IMR-90 (cell line): ENCODE results near the gene COQ10A.

Source experiments
- POLR2A ChIP-seq: IDR thresholded peaks from 2 replicates; pipeline ENCODE4 v1.6.1; 2012; ENCODE audit warnings: mild to moderate bottlenecking, low read depth, low read length
- RAD21 ChIP-seq: IDR thresholded peaks from 2 replicates; pipeline ENCODE4 v1.6.1; 2012; ENCODE audit warnings: low read length, improper control_type of control experiment
- RFX5 ChIP-seq: IDR thresholded peaks from 2 replicates; pipeline ENCODE4 v1.8.0; 2012; ENCODE audit warnings: low read depth, mild to moderate bottlenecking, low read length, moderate library complexity
- TF ChIP-seq, protein P1 (sequence below): conservative IDR thresholded peaks from 2 replicates; pipeline ENCODE4 v1.5.1; 2012; ENCODE audit warnings: mild to moderate bottlenecking, low read depth, low read length, improper control_type of control experiment
- TF ChIP-seq, protein P2 (sequence below): fragments of 150-350 bp; IDR thresholded peaks from 2 replicates; pipeline ENCODE4 v1.6.1; 2016; ENCODE audit warnings: low read depth, mild to moderate bottlenecking, low read length, moderate library complexity, borderline replicate concordance

DNA sequence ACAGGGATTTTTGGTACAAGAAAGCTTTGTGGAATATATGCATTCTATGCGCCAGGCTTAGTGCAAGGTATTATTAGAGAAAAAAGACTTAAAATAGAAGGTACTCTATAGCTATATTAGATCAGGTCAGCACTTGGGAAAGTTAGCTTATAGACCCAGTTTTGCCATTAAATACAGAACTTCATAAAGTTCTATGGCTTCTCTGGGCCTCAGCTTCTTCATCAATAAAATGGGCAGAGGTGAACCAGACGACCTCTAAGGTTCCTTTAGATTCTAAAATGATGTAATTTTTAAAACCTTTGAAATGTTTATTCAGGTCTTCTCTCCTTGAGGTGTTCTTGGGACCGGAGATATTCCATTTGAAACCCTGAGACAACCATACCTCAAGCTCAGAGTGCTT is 42.0 kb downstream of the COQ10A start:
- TF ChIP-seq, protein P1, sequence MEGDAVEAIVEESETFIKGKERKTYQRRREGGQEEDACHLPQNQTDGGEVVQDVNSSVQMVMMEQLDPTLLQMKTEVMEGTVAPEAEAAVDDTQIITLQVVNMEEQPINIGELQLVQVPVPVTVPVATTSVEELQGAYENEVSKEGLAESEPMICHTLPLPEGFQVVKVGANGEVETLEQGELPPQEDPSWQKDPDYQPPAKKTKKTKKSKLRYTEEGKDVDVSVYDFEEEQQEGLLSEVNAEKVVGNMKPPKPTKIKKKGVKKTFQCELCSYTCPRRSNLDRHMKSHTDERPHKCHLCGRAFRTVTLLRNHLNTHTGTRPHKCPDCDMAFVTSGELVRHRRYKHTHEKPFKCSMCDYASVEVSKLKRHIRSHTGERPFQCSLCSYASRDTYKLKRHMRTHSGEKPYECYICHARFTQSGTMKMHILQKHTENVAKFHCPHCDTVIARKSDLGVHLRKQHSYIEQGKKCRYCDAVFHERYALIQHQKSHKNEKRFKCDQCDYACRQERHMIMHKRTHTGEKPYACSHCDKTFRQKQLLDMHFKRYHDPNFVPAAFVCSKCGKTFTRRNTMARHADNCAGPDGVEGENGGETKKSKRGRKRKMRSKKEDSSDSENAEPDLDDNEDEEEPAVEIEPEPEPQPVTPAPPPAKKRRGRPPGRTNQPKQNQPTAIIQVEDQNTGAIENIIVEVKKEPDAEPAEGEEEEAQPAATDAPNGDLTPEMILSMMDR: no peak
- TF ChIP-seq POLR2A: no peak
- no peak for TF ChIP-seq RAD21
- TF ChIP-seq, protein P2, sequence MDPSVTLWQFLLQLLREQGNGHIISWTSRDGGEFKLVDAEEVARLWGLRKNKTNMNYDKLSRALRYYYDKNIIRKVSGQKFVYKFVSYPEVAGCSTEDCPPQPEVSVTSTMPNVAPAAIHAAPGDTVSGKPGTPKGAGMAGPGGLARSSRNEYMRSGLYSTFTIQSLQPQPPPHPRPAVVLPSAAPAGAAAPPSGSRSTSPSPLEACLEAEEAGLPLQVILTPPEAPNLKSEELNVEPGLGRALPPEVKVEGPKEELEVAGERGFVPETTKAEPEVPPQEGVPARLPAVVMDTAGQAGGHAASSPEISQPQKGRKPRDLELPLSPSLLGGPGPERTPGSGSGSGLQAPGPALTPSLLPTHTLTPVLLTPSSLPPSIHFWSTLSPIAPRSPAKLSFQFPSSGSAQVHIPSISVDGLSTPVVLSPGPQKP: no peak
- no peak for TF ChIP-seq RFX5
